ENCODE data around the gene ARHGEF12. TPM values are rescaled to one million over a fixed set of nuclear protein-coding genes. Genes with fewer than 3 reads are reported as not detected.

Gene ARHGEF12
- polyA plus RNA-seq, 1 donor: 34.2 TPM

DNA sequence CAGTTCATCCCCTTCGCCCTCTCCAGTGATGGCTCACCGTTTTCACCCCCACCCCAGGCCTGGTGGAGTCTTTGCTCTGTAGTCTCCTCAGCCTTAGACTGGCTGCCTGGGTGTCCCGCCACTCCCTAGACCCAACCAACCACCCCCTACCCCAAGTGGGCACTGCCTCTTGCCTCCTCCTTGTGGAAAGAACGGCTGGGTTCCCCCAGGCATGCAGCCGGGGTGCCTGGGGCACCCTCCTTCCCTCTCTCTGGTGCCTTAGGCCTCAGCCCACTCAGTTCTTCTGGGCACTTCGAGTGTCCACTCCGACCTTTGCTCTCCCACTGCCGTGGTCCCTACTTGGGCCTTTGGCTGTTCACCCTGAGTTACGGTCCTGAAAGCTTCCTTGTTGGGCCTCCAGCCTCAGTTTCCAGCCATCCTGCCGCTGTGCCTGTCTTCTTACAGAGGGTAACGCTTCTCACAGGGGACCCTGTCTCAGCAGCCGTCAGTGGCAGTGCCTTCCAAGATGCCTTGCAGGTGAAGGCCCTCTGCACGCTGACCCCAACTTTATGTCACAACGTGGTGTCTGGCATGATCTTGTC is 178.4 kb downstream of the ARHGEF12 start:
- DNase-seq (ENCODE audit: low read depth): no peak

DNA sequence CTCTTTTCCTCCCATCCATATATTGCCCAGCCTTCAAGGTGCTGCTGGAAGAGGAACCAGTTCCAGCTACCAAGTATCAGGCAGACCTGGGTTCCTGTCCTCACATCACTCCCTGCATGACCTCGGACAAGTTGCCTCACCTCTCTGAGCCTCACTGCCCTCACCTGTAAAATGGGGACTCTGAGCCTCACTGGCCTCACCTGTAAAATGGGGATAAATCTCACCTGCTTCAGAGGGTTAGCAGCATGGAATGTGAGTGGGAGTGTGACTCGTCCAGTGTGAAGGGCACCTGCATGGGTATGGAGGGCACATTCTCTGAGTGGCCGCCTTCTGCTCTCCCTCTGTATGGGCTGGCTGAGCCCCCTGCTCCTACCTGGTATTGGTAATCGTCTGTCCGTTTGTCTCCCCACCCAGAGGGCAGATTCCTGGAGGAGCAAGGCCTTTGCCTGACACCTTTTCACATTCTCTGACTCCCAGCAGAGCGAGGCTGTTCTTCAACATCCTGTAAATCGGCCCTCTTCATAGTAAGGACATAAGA is 179.0 kb downstream of the ARHGEF12 start:
- DNase-seq (ENCODE audit: low read depth): no peak

DNA sequence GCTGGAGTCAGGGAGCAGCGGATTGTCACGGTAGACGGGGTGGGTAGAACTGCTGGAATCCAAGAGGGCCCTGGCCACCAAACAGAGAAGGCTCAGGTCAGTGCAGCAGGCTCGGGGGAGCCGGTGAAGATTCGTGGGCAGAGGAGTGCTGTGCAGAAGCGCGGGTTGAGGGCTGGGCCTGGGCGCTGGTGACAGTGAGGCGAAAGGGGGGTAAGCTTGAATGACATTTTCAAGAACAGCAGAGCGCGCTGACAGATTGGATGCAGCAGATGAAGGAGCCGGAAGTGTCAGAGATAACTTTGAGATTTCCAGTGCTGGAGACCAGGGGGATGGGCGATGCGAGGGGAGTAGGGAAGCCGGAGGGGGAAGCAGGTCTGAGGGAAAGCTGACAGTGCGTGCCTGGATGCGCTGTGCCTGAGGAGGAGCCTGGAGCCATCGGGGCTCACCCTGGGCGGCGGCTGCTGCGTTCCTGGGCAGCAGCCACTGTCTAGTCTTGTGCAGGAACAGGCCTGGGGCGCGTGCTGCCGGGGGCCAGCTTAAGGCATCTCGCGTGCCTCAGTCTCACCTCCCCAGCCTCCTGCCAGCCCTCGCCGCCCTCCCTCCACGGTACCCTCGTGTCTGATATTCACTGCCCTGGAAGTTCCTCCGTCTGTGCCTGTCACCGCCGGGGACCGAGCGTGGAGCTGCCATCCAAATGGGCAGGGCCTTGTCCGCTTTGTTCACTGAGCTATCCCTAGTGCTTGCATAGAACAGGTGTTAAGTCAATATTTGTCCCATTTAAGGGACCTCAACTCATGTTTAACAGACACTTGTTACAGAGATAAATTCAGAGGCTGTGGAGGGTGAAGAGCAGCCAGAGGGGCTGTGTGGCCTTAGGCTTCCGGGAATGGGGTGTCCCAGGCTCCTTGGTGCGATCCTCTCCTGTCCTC is 180.5 kb downstream of the ARHGEF12 start:
- DNase-seq (ENCODE audit: low read depth): no peak

DNA sequence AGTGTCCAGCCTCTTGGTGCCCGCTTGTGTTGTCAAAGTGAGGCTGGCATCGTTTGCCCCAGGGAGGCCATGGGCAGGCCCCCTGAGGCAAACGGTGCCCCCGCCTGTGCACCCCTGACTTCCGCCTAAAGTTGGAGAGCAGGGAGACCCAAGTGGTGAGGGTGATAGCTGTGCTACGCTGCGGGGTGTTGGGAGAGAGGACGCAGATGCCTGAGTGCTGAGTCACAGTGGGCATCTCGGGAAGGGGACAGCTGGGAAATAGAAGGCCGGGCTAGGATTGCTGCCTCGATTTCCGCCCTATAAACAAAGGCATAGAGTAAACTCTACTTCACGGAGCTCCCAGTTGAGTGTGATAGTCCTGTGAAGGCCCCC is 181.2 kb downstream of the ARHGEF12 start:
- no peak for DNase-seq (ENCODE audit: low read depth)

DNA sequence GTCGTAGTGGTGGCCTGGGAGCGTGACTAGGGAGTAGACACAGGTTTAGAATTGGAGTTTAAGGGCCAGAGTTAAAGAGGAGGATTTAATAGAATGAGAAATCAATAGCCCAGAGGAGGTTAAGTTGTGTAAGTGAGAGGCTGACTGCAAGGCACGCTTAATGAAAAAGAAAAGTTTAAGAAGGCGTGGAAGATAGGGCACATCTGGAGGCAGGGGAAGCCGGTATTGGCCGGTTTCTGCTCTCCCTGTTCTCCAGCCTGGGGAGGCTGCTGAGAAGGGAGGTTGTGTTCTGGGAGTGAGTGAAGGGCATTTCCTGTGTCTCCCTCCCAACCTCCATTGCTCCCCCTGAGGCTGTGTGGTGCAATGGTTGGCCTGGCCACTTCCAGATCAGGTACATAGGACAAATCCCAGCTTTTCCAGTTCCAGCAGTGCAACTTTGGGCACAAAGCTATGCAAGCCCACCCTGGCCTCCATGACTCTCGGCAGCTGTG is 181.6 kb downstream of the ARHGEF12 start:
- DNase-seq (ENCODE audit: low read depth): no peak

DNA sequence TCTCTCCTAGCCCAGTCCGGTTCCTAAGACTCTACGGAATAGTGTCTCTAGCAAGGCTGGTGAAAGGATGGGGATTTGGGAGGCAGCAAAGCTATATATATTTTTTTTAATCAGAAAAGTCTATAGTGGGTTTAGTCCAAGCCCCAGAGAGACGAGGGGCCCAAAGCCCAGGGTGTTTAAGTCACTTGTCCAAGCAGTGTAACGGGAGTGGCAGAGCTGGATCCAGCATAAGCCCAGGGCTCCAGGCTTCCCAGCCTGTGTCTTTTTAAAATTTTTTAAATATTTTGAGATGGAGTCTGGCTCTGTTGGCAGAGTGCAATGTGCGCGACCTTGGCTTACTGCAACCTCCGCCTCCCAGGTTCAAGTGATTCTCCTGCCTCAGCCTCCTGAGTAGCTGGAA is 182.1 kb downstream of the ARHGEF12 start:
- DNase-seq (ENCODE audit: low read depth): no peak

DNA sequence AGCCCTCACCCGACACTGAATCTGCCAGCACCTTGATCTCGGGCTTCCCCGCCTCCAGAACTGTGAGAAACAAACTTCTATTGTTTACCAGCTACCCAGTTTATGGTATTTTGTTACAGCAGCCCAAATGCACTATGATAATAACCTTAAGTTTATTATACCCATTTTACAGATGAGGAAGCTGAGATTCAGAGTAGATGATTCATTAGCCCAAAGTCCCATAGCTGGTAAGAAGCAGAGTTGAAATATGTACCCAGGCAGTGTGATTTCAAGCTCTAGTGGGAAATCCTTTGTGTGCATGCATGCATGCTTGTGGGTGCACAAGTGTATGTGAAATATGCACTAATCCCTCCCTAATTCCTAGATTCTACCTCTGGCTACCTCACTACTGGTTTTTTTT is 183.3 kb downstream of the ARHGEF12 start:
- no peak for DNase-seq (ENCODE audit: low read depth)

DNA sequence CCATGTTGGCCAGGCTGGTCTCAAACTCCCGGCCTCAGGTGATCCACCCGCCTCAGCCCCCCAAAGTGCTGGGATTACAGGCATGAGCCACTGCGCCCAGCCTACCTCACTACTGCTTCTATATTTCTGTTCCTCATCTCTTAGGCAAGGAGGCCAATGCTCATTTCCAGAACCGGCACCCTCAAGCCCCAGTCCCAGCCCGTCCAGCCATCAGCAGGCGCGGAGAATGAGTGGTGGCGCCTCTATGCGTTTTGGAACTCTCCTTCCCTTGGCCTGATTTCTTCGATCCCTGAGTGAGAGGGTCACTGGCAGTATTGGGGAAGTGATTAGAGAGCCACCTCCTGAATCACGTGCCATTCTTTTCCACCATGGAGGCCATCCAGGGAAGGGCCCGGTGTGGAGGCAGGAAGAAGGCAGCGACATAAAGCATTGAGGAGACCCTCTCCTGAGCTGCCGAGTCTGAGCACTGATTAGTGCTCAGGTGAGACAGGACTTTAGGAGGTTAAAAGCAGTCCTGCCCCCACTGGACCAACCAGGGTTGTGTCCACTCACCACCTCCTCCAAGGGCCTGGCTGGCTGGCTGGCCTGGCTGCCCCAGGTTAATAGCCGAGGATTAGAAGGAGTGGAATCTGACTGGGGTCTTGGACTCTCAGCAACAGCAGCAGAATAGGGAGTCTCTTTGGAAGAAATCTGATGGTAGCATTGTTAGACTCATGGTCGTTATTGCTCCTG is 184.0 kb downstream of the ARHGEF12 start:
- DNase-seq (ENCODE audit: low read depth): no peak

DNA sequence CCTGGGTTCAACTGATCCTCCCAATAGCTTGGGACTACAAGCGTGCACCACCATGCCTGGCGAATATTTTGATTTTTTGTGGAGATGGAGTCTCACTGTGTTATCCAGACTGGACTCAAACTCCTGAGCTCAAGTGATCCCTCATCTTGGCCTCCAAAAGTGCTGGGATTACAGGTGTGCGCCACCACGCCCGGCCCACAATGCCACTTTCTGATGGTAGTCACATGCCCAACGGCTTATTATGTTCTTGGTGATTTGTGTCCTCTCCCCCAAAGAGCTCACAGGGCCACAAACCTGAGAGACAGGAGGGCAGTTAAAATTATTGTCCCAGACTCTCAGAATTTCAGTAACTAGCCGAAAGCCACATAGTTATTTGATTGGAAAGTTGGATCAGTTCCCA is 185.0 kb downstream of the ARHGEF12 start:
- DNase-seq (ENCODE audit: low read depth): no peak

DNA sequence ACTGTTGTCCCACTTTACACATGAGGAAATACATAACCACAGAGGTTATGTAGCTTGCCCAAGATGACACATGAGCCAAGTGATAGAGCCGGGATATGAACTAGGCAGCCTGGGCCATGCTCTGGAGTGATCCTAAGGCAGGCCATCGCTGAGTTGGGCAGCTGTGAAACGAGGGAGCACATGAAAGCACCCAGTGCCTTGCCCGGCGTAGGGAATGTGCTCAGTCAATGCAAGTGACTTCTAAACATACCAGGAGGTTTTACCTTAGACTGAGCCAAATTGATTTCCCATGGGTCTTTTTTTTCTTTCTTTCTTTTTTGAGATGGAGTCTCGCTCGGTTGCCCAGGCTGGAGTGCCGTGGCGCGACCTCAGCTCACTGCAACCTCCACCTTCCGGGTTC is 185.8 kb downstream of the ARHGEF12 start:
- DNase-seq (ENCODE audit: low read depth): no peak

DNA sequence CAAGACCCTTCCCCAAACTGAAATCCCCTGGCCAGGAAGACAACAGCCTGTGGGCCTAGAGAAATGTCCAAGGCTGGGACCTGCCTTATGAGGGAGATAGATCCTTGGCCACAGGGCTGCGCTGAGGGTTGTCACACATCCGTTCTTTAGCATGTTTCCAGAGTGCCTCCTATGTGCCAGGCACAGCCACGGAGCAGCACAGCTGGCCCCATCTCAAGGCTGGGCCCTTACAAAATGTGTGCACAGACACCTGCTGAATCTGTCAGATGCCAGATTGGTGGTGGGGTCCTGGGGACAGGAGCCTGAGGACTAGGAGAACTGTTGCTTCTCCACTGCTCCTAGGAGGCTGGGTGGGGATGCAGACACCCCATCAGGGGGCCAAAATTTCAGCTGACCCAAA is 186.5 kb downstream of the ARHGEF12 start:
- no peak for DNase-seq (ENCODE audit: low read depth)

DNA sequence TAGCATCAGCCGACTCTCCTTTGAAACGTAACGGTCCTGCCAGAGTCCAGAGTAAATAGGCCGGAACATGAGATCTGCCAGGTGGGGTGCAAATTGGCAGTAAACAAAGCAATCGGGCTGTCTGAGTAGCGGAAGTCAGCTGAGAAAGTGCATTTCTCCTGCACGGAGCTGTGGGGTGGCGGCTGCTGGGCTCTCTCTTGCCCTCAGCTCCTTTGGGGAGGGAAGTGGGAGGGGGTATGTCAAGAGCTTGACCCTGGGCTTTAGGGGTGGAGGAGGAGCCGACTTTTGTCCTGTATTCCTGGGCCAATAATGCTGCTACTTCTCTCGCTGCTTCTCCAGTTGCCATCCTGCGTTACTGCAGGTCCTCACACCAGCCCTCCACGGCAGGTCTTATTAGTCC is 187.0 kb downstream of the ARHGEF12 start:
- DNase-seq (ENCODE audit: low read depth): no peak

DNA sequence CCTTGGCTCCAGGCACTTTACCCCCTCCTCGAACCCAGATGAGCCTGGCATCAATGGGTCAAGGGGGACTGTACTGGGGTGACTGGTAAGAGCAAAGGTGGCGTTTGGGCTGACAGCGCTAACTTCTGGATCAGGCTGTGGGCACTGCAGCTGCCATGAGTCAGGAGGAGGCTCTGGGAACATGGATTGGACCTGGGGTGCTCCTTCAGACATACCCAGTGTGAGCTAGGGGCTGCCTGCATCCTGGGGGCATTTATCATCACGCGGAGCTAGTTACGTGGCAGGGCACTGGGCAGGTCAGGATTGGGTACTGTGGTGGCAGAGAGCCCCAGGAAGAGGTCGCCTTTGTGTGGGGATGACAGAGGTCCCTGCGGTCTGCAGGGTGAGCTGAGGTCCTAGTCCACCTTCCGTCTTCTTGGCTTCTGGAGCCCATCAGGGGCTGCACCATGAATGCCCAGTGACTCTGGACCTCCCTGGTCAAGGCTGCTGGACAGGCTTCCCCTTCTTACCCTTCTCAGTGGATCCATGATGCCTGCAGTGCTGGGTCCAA is 188.4 kb downstream of the ARHGEF12 start:
- no peak for DNase-seq (ENCODE audit: low read depth)

DNA sequence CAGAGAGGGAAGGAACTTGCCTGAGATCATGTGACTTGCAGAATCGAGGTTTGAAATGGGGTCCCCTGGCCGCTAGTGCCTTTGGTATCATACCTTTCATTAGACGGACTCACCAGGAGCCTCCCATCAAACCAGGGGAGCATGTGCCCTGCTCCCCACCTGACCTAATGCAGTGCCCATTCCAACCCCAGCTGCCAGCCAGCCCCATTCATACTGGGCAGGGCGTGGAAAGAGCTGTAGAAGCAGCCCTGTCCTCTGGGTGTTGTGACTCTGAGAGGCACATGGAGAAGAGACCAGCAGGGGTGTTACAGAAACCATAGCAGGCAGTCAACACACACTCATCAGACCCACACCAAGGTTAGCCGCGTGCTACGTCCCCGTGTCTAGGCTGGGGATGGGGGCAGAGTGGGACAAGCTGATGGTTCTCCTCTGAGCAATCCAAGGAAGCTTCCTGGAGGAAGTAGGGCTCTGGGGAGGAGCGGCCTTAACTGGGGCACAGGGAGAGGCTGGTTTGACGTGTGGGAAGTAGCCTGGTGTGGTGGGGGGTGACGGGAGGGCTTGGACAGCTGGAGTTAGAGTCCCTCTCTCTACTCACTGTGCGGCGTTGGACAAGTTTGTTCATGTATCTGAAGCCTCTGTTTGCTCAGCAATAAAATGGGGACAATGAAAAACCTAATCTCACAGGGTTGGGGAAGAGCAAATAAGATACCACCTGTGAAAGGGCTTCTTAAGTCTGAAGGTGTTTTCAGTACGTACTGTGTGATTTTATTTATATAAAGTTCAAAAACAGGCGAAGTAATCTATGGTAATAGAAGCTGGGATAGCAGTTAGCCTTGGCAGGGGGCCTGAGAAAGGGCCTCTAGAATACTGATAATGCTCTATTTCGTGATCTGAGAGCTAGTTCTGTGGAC is 189.3 kb downstream of the ARHGEF12 start:
- DNase-seq (ENCODE audit: low read depth): no peak

DNA sequence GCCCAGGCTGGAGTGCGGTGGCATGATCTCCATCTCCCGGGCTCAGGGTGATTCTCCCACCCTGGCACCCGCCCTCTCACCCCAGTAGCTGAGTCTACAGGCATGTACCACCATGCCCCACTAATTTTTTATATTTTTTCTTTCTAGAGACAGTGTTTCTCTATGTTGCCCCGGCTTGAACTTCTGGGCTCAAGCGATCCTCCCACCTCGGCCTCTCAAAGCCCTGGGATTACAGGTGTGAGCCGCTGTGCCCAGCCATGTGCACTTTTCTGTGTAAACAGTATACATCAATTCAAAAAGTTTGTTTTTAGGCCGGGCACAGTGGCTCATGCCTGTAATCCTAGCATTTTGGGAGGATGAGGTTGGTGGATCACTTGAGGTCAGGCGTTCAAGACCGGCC is 190.0 kb downstream of the ARHGEF12 start:
- no peak for DNase-seq (ENCODE audit: low read depth)

DNA sequence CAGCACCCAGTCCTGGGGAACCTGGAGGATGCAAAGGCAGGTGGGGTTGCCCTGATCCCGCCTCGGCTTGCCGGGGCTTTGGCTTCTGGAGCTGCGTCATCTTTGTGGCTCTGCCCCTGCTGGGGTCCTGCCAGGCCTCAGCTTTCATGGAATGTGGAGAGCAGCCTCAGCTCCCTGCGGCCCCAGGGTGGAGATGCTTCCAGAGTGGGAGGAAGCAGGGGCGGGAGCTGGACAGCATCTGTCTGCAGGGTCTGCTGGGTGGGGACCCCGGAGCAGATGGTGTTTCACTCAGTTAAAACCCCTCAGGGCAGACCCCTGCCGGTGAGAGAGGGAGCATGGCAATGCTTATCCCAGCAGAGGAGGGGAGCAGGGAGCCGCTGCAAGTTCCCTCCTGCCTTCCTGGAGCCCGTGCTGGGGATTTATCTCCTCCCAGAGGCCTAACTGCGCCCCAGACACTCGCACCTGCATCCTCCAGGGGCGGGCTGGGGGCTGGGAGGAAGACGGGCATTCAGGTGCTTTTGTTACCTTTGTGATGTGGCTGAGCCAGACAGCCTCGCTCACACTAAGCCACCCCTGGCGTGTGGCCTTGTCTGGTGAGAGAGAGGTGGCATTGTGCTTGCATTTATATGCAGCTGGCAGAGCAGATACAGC is 191.0 kb downstream of the ARHGEF12 start:
- no peak for DNase-seq (ENCODE audit: low read depth)

DNA sequence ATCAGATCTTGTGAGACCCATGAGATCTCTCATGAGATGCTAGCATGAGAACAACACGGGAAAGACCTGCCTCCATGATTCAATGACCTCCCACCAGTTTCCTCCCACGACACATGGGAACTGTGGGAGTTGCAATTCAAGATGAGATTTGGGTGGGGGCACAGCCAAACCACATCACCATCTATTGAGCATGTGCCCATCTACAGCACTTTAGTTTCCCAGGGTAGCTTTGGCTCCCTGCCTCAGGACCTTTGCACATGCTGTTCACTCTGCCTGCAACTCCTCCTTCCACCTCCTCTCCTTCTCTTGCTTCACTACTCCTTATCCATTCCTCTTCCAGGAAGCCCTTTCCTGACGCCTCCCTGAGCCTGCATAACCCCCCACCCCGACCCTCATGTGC is 192.5 kb downstream of the ARHGEF12 start:
- DNase-seq (ENCODE audit: low read depth): no peak

DNA sequence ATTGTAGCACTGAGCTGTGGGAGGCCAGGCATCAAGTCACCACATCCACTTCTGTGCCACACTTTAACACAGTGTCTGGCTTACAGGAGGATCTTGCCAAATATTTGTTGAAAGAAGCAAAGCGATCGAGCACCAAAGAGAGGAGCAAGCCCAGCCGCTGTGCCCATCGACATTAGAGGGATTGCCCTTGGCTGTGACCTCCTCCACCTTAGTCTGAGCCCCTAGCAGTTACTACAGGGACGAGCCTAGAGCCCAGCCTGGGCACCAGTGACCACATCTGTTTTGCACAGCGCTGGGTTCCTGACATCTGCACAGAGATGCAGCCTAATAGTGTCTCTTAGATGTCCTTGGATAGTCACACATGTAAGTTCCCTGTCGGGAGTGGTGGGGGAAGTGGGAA is 193.0 kb downstream of the ARHGEF12 start:
- DNase-seq (ENCODE audit: low read depth): no peak

DNA sequence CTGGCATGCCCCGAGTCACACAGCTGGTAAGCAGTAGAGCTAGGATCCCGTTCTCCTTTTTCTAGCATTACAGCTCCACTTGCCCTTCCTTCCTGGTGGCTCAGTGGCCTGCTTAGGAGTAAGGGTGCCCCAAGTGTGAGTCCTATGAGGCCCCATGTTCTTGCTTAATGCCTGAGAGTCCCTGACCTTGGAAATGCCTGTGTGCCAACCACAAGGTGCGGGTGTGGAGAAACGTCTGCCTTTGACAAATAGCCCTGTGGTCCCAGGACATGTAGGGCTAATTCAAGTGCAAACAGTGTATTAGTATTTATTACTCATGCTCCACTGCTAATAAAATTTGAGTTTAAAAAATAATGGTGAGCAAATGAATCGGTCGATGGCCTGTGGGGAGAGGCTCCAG is 193.7 kb downstream of the ARHGEF12 start:
- no peak for DNase-seq (ENCODE audit: low read depth)

DNA sequence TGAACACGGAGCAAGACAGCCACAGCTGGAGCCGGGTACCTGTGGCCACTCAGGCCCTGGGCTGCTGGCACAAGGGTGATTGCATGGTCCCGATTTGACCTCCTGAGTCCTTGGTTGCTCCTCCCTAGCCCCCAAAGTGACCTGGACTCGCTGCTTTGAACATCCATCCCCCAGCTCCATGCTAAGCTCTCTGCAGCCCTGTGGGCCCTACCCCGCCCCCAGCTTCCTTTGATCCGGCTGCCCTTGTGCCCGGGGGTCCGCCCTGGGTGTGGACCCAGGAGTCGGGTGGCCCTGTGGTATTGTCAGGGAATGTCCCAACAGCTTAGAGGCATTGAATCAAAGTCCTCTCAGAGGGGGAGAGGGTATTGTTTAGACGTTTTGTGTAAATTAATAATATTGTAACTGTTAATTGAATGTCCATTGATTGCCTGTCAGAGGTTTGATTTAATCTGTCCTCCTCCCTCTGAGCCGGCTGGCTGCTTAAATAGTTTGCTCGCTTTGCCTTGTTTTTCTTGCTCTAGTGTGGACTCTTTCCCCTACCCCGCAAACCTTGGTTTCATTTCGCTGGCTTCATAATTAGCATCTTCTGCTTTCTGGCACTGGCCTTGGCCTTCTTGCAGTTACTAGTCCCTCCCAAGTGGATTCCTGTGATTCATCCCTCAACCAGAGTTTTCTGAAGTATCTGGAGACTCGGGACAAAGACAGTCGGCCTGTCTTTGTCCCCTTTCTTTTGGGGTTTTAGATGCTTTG is 196.0 kb downstream of the ARHGEF12 start:
- no peak for DNase-seq (ENCODE audit: low read depth)
